Measurements from ENCODE around the gene RAB17. TPM values are rescaled to one million over a fixed set of nuclear protein-coding genes. Genes with fewer than 3 reads are reported as not detected.
"Not testable (repeated sequence)": the region's sequence is repeated elsewhere in the genome, so short reads cannot be mapped to it uniquely, and the experiment has no call there.

Gene RAB17
- total RNA-seq, 1 donor from 2014 or later, result 7.8 TPM

DNA sequence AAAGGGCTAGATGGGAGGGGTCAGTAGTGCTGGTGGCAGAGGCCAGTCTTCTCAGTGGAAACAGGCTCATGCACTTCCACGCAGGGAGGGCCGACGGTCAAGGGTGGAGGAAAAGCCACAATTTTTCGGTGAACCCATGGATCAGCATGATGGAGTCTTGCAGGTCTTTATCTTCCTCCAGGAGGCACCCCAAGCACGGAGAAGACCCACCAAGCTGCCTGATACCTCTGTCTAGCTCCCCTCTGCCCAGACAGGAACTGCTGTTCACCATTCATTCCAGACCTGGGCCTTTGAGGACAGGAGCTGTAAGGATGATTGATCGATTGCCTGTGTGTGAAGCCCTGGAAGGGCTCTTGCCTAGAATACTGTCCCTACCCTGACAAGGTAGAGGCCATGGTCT lies 34.0 kb upstream of the RAB17 start:
- no peak for ATAC-seq

DNA sequence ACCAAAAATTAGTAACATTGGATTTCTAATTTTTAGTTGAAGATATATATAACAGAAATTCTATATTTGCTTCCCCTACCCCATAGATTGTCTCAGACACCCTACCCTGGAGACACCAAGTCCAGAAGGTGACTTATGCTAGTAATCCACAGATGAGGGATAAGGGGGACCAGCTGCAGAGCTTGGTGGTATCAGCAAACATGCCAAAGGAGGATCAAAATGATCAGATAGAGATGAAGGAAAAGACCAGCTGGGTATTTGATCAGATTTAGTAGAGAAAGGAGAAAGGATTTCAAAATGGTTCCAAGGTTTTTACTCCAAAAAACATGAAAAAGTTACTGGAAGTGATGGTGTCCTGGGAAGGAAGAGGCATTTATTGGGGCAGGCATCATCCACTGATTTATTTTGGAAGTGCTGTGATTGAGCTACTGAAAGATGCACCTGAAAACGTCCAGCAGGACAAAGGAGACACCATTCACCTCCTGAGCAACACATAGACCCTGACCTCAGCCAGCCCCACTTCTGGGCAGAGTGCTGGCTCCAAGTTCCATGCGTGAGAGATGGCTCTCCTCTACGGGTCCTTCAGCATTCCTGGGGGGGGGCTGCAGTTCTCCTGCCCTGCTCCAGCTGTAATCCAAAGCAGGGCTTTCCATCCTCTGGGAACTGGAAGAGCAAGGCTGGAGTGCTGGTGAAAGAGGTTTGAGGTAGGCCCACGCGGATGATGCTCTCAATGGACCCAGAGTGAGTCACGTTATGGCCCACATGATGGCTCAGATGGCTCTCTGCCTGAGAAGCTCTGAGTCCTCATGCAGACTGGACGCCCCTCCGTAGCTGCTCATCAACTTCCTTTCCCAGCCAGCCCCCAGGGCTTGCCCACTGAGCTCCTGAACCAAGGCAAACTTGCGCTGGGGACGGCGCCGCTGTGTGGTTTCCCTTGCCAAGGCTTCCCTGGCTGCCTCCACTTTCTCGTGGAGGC lies 33.2 kb upstream of the RAB17 start:
- no peak for ATAC-seq

DNA sequence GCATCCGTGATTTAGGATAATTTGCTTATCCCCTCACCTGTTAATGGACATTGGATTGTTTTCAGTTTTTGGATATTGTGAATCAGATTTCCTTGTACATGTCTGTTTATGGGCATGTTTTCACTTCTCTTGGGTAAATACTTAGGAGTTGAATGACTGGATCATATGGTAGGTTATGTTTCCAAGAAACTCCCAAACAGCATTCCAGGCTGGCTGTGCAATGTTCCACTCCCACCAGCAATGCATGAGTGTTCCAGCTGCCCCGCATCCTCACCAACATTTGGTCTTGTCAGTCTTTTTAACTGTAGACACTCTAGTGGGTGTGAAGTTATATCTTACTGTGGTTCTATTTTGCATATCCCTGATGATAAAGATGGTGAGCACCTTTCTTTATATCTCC lies 27.9 kb upstream of the RAB17 start:
- ATAC-seq, result no peak

DNA sequence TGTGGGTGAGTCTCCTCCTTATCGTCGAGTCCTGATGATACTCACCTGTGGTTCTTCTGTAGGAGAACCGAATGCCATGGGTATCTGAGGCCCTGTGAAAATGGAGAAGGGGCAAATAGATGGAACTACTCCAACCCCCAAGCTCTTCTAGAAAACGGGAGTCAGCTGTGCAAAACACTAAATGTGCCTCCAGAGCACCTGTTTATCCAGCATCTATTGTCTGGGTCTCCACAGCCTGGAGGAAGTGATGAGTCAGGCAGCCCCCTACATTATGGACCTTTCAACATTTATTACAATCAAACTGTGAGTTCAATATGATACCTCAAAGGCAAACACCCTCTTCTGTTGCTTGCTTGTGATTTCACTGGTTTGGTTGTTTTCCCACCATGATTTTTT lies 27.1 kb upstream of the RAB17 start:
- ATAC-seq, result no peak

DNA sequence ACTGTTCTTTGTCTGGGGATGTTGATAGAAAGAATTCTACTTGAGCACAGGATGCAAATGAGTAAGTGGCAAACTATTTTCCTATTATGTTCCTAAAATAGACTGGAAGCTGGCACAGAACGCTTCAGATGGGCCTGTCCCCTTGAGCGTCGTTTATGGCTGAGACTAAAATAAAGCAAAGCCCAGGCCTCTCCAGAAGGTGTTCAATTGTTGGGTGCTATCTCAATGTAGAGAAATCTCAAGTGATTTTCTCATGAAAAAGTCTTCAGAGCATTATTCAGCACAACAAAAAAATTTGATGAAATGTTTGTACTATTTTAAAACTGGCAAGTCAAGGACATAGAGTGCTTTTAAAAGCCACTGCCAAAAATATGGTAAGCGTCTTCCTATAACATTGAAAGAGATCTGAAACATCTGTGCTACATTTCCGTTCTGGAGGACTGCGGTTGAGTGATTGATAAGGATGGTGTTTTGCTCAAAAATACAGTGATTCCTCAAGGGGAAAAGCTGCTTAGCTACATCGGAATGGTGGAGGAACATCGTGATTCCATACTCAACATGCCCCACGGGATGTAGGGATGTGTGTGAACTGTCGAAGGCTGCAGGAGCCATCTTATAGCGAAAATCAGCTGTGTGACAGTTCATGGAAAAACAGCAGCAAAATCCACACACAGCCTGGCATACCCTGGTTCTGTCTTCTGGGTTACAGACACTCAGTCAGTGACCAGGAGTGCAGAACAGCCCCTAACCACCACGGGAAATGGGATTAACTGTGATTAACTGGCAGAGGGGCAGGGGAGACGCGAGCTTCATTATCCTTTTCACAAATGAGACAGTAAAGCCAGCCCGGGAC lies 26.4 kb upstream of the RAB17 start:
- no peak for ATAC-seq

DNA sequence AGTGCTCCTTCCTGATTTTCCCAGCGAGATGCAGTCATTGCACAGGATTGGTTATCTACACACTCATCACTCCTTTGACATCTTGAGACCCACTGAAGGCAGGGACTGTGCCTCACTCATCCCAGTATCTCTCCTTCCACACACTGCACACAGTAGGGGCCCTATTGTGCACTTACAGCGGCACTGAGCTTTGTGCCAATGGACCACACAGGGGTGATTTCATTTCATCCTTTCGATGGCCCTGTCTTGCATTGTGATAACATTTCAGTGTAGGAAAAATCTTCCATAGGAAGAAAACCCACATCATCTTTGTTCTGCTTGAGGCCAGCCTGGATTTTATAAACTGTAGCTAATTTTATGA lies 25.8 kb upstream of the RAB17 start:
- ATAC-seq, result no peak

DNA sequence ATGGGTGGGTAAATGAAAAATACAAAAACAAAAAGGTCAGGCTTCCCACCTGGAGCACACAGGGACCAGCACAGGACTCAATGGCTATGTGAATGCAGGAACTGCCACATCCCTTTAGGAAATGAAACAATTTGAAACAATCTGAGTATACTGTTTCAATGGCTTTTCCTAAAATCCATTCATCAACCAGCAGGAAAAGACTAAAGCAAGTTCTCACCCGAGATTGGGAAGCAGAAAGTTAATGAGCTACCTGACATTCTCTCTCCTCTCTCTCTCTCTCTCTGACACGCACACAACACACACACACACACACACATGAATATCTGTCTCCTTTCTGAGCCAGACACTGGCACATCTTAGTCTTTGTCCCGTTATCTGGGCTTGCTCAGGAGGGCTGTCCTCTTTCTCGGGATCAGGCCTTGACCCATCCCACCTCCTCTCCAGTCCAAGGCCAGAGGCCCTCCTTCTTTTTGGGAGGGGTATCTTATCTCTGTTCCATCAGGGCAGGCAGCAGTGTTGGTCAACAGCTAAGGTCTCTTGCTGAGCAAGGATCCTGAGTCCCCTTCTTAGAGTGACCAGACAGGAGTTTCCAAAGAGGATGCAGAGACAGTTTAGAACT lies 25.2 kb upstream of the RAB17 start:
- no peak for ATAC-seq

DNA sequence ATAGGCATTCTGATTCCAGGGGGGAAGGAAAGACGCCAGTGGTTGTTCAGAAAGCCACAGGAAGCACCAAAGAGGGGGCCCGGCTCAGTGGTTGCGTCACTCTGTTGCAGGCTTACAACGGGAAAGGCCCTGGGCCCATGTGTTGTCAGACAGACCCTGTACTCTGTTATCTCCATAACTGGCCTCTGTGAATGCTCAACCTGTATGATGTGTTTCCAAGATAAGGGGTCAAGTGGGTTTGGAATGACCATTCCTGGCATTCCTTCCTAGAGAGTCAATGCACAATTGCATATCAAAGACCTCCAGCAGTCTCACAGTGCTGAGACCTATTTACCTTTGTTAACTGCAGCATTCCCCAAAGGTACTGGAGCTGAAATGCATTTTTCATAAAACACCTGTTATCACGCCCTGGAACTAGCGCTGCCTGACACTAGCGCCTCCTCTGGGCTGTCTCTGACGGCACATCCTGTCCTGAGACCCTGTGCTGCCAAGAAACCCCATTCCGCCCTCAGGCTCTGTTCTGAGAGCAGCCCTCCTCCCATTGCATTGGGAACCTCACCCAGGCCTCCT lies 23.7 kb upstream of the RAB17 start:
- ATAC-seq, result no peak

DNA sequence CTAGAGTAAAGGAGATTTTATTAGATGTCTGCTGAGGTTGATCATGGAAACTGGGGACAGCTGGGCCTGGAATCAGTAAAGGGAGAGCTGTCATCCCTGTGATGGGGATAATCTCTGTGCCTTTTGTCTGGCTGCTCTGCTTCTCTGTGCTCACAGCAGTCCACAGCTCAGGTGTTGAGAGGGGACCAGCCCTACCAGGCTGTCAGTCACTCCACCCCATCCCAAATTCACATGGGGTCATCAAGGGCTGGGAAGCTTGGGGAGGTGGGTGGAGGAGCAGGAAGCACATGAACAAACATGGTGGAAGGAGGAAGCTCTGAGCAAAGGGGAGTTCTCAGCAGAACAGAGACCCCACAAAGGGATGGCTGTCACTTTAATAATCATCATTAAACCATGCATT lies 23.1 kb upstream of the RAB17 start:
- no peak for ATAC-seq

DNA sequence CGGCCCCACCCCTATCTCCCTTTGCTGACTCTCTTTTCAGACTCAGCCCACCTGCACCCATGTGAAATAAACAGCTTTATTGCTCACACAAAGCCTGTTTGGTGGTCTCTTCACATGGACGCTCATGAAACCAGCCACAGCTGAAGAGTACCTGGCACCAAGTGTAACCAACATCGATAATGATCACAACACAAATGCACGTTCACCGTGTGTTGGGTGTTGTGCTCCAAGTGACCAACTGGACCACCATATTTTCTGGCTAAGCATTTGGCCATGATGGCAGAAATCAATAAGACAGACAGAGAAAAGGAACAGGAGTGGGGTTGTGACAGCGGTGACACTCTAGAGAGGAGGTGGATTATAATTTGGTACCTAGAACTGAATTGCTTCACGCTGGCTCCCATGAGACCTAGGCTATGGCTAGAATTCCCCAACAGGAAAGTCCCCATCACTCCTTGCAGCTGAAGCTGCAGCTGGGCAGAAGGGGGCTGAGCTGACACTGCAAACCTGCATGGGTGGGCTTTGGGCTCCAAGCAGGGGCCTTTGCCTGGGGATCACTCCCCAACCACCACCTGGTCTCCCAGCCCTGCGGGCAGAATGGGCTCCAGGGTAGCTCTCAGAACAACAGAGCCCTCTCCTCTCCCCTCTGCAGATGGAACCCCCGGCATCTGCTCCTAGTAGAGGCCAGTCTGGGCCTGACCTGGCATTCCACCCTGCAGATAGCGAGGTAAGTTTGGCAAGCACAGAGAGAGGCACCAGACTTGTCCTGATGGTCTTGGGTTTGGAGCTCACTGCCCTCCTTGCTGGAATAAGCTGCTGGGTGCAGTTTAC lies 22.2 kb upstream of the RAB17 start:
- no peak for ATAC-seq

DNA sequence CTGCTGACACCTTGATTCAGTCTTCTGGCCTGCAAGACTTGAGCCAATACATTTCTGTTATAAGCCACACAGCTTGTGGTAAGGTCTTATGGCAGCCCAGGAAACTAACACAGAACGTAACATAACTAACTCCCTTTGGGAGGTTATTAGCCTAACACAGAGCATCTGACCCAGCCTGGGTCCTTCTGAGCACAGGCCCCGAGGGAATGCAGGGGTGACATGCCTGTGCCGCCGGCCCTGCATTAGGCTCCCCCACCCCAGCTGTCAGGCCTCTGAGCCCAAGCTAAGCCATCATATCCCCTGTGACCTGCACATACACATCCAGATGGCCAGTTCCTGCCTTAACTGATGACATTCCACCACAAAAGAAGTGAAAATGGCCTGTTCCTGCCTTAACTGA lies 16.0 kb upstream of the RAB17 start:
- not testable (repeated sequence) for ATAC-seq

DNA sequence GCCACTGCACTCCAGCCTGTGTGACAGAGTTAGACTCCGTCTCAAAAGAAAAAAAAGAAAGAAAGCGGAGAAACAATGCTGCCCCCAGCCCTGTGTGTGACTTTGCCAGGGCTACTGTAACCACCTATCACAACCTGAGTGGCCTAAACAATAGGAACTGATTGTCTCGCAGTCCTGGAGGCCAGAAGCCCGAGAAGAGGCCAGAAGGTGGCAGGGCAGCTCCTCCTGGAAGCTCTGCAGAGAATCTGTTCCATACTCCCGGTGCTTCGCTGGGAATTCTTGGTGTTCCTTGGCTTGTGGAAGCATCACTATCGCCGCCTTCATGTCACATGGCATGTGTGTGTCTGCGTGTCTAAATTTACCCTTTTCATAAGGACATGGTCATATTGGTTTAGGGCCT lies 14.4 kb upstream of the RAB17 start:
- no peak for ATAC-seq

DNA sequence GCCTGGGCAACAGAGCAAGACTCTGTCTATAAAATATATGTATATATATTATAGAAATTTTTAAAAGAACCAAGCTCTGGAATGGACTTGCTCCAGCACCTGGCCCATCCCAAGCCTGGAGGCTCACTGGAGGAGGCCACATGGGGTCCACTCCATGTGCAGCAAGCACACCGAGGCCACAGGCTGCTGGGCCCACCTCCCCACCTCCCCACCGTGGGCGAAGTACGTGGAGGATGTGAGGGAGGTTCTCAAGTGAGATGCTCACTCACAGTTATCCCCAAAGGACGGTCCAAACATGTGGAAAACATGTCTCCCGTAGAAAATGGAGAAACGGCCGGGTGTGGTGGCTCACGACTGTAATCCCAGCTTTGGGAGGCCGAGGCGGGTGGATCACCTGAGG lies 13.9 kb upstream of the RAB17 start:
- ATAC-seq, result no peak

DNA sequence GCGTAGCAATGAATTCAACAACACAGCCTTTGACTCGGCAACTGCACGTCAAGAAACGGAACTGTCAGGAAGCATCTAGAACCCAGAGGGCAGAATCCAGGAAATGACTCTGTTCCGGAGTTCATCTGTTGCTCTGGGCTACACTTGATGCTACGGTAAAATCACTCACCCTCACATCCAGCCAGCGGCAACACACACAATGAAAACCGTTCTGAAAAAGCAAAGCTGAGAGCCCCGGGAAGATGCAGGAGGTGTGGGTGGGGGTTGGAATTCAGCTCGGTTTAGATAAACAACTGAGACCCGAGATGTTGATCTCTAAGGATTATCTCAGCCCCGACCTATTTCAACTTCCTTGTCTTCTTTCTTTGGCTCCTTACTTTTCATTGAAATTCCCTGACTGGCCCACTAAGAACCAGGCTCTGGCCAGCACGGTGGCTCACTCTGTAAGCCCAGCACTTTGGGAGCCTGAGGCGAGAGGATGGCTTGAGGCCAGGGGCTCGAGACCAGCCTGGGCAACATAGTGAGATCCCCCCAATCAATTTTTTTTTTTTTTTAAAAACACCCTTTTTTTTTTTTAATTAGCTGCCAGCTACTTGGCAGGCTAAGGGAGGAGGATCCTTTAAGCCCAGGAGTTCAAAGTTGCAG lies 13.3 kb upstream of the RAB17 start:
- ATAC-seq, result peak; percentile 66

DNA sequence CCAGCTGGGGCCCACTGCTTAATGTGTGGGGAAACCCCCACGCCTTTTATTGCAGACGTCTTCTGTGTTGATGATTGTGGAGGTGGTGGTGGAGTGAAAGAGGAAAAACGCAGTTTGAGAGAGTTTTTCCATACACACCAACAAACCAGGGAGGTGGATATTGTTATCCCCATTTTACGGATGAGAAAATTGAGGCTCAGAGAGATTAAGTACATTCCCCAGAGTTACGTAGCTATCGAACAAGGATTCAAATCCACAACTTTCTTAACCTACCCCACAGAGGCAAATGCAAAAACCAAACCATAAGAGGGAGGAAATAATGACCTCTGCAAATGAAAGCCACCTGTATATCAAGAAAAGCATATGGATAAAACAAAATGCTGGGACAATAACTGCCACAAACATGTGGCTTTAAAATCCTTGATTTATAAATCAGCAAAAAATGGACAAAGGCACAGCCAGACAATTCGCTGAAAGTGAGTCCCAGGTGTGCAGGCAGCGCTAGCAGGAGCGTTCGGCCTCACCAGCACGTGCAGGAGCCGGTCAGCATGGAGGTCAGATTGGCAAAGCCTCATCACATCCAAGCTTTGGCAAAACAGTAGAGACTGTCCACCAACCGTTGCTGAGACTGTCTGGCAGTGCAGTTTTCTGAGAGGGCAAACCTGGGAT lies 12.6 kb upstream of the RAB17 start:
- ATAC-seq, result no peak

DNA sequence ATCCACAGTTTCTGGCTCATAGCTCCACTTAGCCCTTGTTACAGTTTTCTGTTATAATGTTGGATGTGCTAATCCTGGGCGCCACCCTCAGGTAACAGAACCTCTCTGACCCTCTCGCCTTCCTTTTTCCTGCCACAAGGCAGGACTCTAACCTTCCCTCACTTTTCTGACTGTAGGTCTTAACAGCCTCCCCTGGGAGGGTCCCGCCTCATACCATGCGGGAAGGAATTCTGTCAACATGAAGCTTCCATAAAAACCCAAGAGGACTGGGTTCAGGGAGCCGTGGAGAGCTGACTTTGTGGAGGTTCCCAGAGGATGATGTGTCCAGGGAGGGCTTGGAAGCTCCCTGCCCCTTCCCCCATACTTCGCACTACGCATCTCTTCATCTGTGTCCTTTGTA lies 11.9 kb upstream of the RAB17 start:
- no peak for ATAC-seq

DNA sequence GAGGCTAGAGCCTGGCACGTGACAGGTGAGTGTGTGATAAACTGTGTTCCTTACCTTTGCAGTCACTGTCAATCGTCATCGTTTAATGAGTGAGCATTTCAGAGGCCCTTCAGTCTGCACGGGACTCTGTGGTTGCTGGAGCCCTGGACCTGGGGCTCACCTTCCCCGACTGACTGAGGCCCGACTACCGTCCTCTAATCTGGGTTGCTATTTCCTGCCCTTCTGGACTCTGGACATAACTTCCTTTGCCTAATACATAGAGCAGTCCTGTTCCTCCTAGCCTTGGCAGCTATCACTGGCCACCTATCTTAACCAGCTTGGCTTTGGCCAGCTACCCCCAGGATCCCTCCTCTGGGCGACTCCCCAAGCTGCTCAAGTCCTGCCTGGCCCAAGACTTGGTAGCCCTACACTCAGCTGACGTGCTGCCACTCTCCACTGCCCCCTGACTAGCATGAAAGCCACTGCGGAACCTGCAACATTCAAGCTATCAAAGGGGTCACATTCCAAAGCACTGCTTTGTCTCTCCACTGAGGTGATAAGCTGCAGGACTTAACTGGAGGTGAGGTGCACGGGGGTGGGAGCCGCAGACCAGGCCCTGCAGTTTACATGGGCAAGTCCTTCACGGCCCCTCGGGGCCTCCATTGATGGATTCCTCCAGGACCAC lies 11.1 kb upstream of the RAB17 start:
- no peak for ATAC-seq

DNA sequence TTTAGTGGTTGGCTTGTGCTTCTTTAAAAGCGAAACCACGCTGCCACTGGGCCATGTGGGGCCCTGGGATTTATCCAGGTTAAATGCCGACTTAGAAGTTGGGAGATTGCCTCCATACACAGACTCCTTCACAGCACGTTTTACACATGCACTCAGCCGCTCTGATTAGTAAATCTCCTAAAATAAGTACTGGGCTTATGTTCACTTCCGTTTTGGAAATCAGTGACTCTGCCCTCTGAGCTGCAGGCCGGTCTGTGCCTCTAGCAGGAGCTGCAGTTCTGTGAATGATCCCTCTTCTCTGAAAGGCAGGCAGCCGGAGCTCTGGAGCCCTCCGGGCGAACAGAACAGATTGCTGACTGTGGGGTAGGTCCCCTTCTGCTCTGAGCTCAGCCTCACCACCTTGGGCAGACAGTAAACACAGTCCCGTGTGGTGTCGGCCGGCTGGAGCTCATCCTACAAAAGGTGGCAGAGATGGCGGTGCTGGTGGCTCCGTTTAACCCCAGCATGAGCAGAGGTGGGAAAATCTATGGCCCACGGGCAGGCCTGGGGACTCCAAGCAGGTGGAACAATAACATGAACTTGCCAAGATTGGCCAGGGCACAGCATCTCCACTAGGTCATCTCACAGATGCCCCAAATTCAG lies 9.8 kb upstream of the RAB17 start:
- ATAC-seq, result peak; percentile 40

DNA sequence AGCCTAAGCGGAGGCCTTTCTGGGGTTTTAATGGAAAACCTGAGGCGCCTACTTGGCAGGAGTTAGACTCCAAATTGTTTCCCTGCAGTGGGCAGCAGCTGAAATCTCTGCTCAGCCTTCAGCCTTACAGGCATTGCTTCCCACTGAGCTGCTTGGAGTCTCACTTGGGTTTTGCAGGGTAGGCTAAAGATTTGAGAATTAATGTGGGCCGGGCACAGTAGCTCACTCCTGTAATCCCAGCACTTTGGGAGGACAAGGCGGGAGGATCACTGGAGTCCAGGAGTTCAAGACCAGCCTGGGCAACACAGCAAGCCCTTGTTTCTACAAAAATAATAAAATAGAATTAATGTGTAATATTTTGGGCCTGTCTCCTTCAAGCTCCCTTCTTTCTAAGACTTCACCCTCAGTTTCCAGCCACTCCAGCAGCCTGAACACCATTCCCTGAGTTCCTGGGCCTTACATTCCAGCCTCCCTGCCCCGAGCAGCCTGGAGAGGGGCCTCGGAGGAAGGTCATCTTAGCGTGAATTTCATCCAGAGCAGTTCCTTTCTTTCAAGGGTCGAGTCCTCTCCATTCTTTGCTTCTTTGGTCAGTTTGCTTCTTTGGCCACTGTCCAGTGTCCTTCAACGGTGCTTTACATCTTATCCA lies 9.1 kb upstream of the RAB17 start:
- ATAC-seq, result no peak

Measured in esophagus mucosa (tissue), 1 donor.